ENCODE results near the gene SLX9. TPM values are rescaled to one million over a fixed set of nuclear protein-coding genes. Genes with fewer than 3 reads are reported as not detected.
A peak's percentile ranks its signal among the peaks of the same experiment; 100 is the strongest.

SLX9 gene
- total RNA-seq, 1 experiment from 2014 or later = 74.3 TPM

DNA sequence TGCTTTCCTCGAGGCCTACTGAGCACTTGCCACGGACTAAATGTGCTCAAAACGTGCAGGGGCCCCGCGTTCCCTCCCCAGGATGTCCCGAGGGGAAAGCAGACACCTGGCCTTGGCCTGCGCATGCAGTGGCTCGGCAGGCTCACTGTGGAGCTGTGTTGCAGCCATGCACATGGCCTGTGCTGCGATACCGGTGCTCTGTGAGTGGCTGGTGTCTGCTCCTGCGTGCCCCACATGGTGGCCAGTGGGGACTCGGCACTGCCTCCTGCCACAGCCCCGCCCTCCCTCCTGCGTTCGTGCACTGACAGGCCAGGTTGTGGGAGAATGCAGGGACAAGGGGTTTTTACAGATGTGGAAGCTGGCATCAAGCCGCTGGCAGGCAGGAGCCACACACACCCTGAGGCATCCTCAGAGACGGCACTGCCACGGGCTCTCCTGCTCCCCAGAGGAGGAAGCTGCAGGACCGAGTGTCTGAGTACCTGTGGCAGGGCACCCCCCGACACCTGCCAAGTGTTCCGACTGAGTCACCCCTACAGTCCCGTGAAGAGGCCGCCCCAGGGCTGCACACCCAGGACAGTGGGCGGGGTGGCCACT, 49.4 kb upstream of the SLX9 start:
- no peak overlapping the region for H3K9ac ChIP-seq (ENCODE audit: extremely low read depth, insufficient read length, low read length)
- H3K9me3 Mint-ChIP-seq = no peaks in the 10 kb centered on the region; a peak in 1 of 5 replicates
- H3K27me3 ChIP-seq (ENCODE audit: insufficient read depth, low read length) = no peaks in the 10 kb centered on the region
- H4K8ac ChIP-seq (replicated peaks; ENCODE audit: insufficient read length, low read depth, low read length) = no peak overlapping the region
- no peak overlapping the region for H2BK15ac ChIP-seq (ENCODE audit: low read depth, low read length)
- no peak overlapping the region for H3K18ac ChIP-seq (ENCODE audit: insufficient read length, low read depth, low read length)
- H2BK120ac ChIP-seq (ENCODE audit: low read depth, low read length, poor library complexity, severe bottlenecking) = no peak overlapping the region
- H2AK5ac ChIP-seq (ENCODE audit: insufficient read length, low read length) = no peak overlapping the region
- no peaks in the 10 kb centered on the region for H3K79me2 ChIP-seq (ENCODE audit: insufficient read depth, low read length)
- H4K91ac ChIP-seq (ENCODE audit: insufficient read length, low read depth, low read length) = no peak overlapping the region
- no peaks in the 10 kb centered on the region for H3K4me1 ChIP-seq (ENCODE audit: insufficient read depth, low read length)
- H3K4me3 Mint-ChIP-seq = no peak overlapping the region; a peak in 1 of 5 replicates
- H4K20me1 ChIP-seq (ENCODE audit: control insufficient read depth, insufficient read depth, insufficient read length) = no peaks in the 10 kb centered on the region
- no peaks in the 10 kb centered on the region for H3K79me1 ChIP-seq (ENCODE audit: insufficient read depth, low read depth, low read length, poor library complexity, severe bottlenecking)
- no peak overlapping the region for H2BK12ac ChIP-seq (ENCODE audit: insufficient read length, low read depth, low read length)
- H3K14ac ChIP-seq (ENCODE audit: insufficient read depth, low read length) = peak overlapping the region; percentile 53; the same call in 1 of the 2 replicates
- no peak overlapping the region for H2BK20ac ChIP-seq (ENCODE audit: low read depth, low read length, poor library complexity, severe bottlenecking)
- H3K27ac Mint-ChIP-seq = no peak overlapping the region; a peak in 1 of 7 replicates
- TF ChIP-seq, protein P1, sequence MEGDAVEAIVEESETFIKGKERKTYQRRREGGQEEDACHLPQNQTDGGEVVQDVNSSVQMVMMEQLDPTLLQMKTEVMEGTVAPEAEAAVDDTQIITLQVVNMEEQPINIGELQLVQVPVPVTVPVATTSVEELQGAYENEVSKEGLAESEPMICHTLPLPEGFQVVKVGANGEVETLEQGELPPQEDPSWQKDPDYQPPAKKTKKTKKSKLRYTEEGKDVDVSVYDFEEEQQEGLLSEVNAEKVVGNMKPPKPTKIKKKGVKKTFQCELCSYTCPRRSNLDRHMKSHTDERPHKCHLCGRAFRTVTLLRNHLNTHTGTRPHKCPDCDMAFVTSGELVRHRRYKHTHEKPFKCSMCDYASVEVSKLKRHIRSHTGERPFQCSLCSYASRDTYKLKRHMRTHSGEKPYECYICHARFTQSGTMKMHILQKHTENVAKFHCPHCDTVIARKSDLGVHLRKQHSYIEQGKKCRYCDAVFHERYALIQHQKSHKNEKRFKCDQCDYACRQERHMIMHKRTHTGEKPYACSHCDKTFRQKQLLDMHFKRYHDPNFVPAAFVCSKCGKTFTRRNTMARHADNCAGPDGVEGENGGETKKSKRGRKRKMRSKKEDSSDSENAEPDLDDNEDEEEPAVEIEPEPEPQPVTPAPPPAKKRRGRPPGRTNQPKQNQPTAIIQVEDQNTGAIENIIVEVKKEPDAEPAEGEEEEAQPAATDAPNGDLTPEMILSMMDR (conservative IDR thresholded peaks at IDR 0.05) = no peak
- H2AFZ ChIP-seq (ENCODE audit: low read length) = no peak overlapping the region
- no CpG with 5 or more reads among the region's 24 CpGs for WGBS (ENCODE audit: extremely low coverage, insufficient read length, low lambda C conversion rate)
- H3K23me2 ChIP-seq (ENCODE audit: insufficient read length, low read depth, low read length, poor library complexity, severe bottlenecking) = no peaks in the 10 kb centered on the region
- 0 out of 4 replicates have a peak, but pooled peaks cover 0 to 3% of the 10 kb centered on the region in 2 experiments for H3K4me1 Mint-ChIP-seq
- no peaks in the 10 kb centered on the region for H3K36me3 Mint-ChIP-seq (ENCODE audit: insufficient read depth in 1 of 3, low read depth in 3 of 3)
- H3T11ph ChIP-seq (ENCODE audit: low read length) = no peak overlapping the region
- no peaks in the 10 kb centered on the region for H3K9me3 ChIP-seq (ENCODE audit: control insufficient read depth, low read depth, low read length)
- H3K23ac ChIP-seq (ENCODE audit: insufficient read length, low read depth, low read length) = no peak overlapping the region
- peaks cover 10% of the 10 kb centered on the region for H3K27me3 Mint-ChIP-seq (ENCODE audit: low read depth)
- H3K27ac ChIP-seq (ENCODE audit: insufficient read length, low read depth, low read length) = no peak overlapping the region
- H3K4ac ChIP-seq (ENCODE audit: low read depth, low read length) = no peak overlapping the region
- no peak overlapping the region for H2BK5ac ChIP-seq (ENCODE audit: insufficient read length, low read length)
- no peak overlapping the region for H3K4me2 ChIP-seq (ENCODE audit: insufficient read depth, insufficient read length, low read length)
- H3K56ac ChIP-seq (ENCODE audit: insufficient read length, low read depth, low read length) = no peak overlapping the region
- no peak overlapping the region for H4K5ac ChIP-seq (ENCODE audit: insufficient read length, low read depth, low read length)
- DNase-seq = no peak
